ENCODE measurements around the gene ZNF507. TPM values are rescaled to one million over a fixed set of nuclear protein-coding genes. Genes with fewer than 3 reads are reported as not detected.

Gene ZNF507
- total and polyA plus RNA-seq, 9 donors, result 6.4 to 30.5 (median 22.9) TPM

GRCh38 chr19:32322541-32322940 is 22.9 kb upstream of the ZNF507 start:
- no peaks in the 10 kb centered on the region for H3K4me1 ChIP-seq (ENCODE audit: insufficient read depth)
- intact Hi-C loops (cut with DNase I), result no loop called here
- H3K27me3 ChIP-seq, result no peaks in the 10 kb centered on the region
- TF ChIP-seq POLR2A (IDR thresholded peaks at IDR 0.05) (no peak), CTCF (IDR thresholded peaks at IDR 0.05) (no peak), EP300 (IDR thresholded peaks at IDR 0.05) (no peak)
- DNase-seq, result no peak
- H3K4me3 ChIP-seq, result no peak overlapping the region
- H3K9me3 ChIP-seq, result no peaks in the 10 kb centered on the region
- no peak overlapping the region for H3K27ac ChIP-seq
- H3K36me3 ChIP-seq, result no peaks in the 10 kb centered on the region
- 86 to 89% (median 87%) methylated on average over 7 of the region's 7 CpGs for WGBS, 3 donors

GRCh38 chr19:32324631-32325285 is 20.7 kb upstream of the ZNF507 start:
- H3K4me1 ChIP-seq (ENCODE audit: insufficient read depth), result no peaks in the 10 kb centered on the region
- WGBS, 3 donors, result 19 to 54% (median 23%) methylated on average over 10 of the region's 10 CpGs
- intact Hi-C loops (cut with DNase I), result no loop called here
- H3K4me3 ChIP-seq, result no peak overlapping the region
- no peaks in the 10 kb centered on the region for H3K36me3 ChIP-seq
- DNase-seq, result no peak
- H3K27me3 ChIP-seq, result no peaks in the 10 kb centered on the region
- H3K9me3 ChIP-seq, result no peaks in the 10 kb centered on the region
- TF ChIP-seq EP300 (IDR thresholded peaks at IDR 0.05) (no peak), CTCF (IDR thresholded peaks at IDR 0.05) (no peak), POLR2A (IDR thresholded peaks at IDR 0.05) (no peak)
- no peak overlapping the region for H3K27ac ChIP-seq

GRCh38 chr19:32330213-32330857 is 15.1 kb upstream of the ZNF507 start:
- TF ChIP-seq POLR2A (IDR thresholded peaks at IDR 0.05) (no peak), EP300 (IDR thresholded peaks at IDR 0.05) (no peak), CTCF (IDR thresholded peaks at IDR 0.05) (no peak)
- no peaks in the 10 kb centered on the region for H3K36me3 ChIP-seq
- intact Hi-C loops (cut with DNase I), result loop anchor here in 1 of 4 donors (10.0 kb wide), 1 partner anchor 234 kb away; no protein-coding TSS in a partner anchor
- no peaks in the 10 kb centered on the region for H3K9me3 ChIP-seq
- no peaks in the 10 kb centered on the region for H3K27me3 ChIP-seq
- H3K4me1 ChIP-seq (ENCODE audit: insufficient read depth), result no peaks in the 10 kb centered on the region
- no peak overlapping the region for H3K27ac ChIP-seq
- WGBS, 3 donors, result 41 to 53% (median 48%) methylated on average over 17 of the region's 17 CpGs
- DNase-seq, result no peak
- no peak overlapping the region for H3K4me3 ChIP-seq

- 51 to 55% (median 53%) methylated on average over 5 of the region's 5 CpGs for WGBS, 3 donors
- no peak for DNase-seq
- no peaks in the 10 kb centered on the region for H3K36me3 ChIP-seq
- H3K4me1 ChIP-seq (ENCODE audit: insufficient read depth), result peaks cover 3% of the 10 kb centered on the region
- H3K9me3 ChIP-seq, result no peaks in the 10 kb centered on the region
- no peaks in the 10 kb centered on the region for H3K27me3 ChIP-seq
- intact Hi-C loops (cut with DNase I), result loop anchor here in 1 of 4 donors (10.0 kb wide), 1 partner anchor 232 kb away; no protein-coding TSS in a partner anchor
- no peak overlapping the region for H3K27ac ChIP-seq
- TF ChIP-seq POLR2A (IDR thresholded peaks at IDR 0.05) (no peak), EP300 (IDR thresholded peaks at IDR 0.05) (no peak), CTCF (IDR thresholded peaks at IDR 0.05) (no peak)
- no peak overlapping the region for H3K4me3 ChIP-seq
Measured at GRCh38 chr19:32333227-32333626, 12.2 kb upstream of the ZNF507 start.

Data from ovary (tissue), 9 donors.